ENCODE measurements around the gene OTOS.

The OTOS gene

GRCh38 chr2:240140511-240140910, at the start of gene OTOS:
OTOS (minus strand) TSS chr2:240140658; CDS start chr2:240140326, 332 bp downstream.
- DNase-seq: no peak

GRCh38 chr2:240189686-240190085, 49.2 kb upstream of the OTOS start:
- DNase-seq: no peak

- DNase-seq: no peak
Observed at GRCh38 chr2:240187989-240188590, 47.6 kb upstream of the OTOS start.

- no peak for DNase-seq
Observed at GRCh38 chr2:240186191-240186725, 45.8 kb upstream of the OTOS start.

- no peak for DNase-seq
Observed at GRCh38 chr2:240184656-240185055, 44.2 kb upstream of the OTOS start.

- no peak for DNase-seq
Observed at GRCh38 chr2:240183875-240184590, 43.6 kb upstream of the OTOS start.

- DNase-seq: no peak
Observed at GRCh38 chr2:240183006-240183874, 42.8 kb upstream of the OTOS start.

GRCh38 chr2:240182476-240182875, 42.0 kb upstream of the OTOS start:
- no peak for DNase-seq

- no peak for DNase-seq
Observed at GRCh38 chr2:240182001-240182400, 41.5 kb upstream of the OTOS start.

- DNase-seq: no peak
Observed at GRCh38 chr2:240179941-240180666, 39.6 kb upstream of the OTOS start.

GRCh38 chr2:240179186-240179815, 38.8 kb upstream of the OTOS start:
- no peak for DNase-seq

GRCh38 chr2:240178564-240178963, 38.1 kb upstream of the OTOS start:
- no peak for DNase-seq

GRCh38 chr2:240174496-240174895, 34.0 kb upstream of the OTOS start:
- DNase-seq: no peak

GRCh38 chr2:240172071-240172895, 31.8 kb upstream of the OTOS start:
- DNase-seq: no peak

GRCh38 chr2:240170883-240171282, 30.4 kb upstream of the OTOS start:
- no peak for DNase-seq

- no peak for DNase-seq
Observed at GRCh38 chr2:240170354-240170735, 29.9 kb upstream of the OTOS start.

- no peak for DNase-seq
Observed at GRCh38 chr2:240169486-240170353, 29.3 kb upstream of the OTOS start.

- DNase-seq: no peak
Observed at GRCh38 chr2:240168546-240169361, 28.3 kb upstream of the OTOS start.

- no peak for DNase-seq
Observed at GRCh38 chr2:240168041-240168440, 27.6 kb upstream of the OTOS start.

- no peak for DNase-seq
Observed at GRCh38 chr2:240167588-240167880, 27.1 kb upstream of the OTOS start.
